Neural progenitor cell (in vitro differentiated cells): ENCODE data around the gene ZNF785. TPM values are rescaled to one million over a fixed set of nuclear protein-coding genes. Genes with fewer than 3 reads are reported as not detected.

Experiments used
- DNase-seq: peaks from one replicate; pipeline ENCODE4 v3.0.0-alpha.2; 2016; ENCODE audit warnings: low spot score
- H2AFZ ChIP-seq: fragments of 200-600 bp; sonication (generic); replicated peaks from 2 replicates; pipeline ENCODE4 v1.6.1; 2016; ENCODE audit warnings: antibody characterized with exemption
- H3F3A ChIP-seq: fragments of 200-600 bp; sonication (generic); 2 replicates; pipeline ENCODE4 v1.6.1; 2016; ENCODE audit warnings: antibody characterized with exemption, low read depth
- H3K27ac ChIP-seq: fragments of 200-600 bp; sonication (generic); 2 replicates; pipeline ENCODE4 v1.5.1; 2016; ENCODE audit warnings: mild to moderate bottlenecking
- H3K27me3 ChIP-seq: fragments of 200-600 bp; sonication (generic); 2 replicates; pipeline ENCODE4 v1.6.1; 2016; ENCODE audit warnings: mild to moderate bottlenecking, moderate library complexity
- H3K36me3 ChIP-seq: fragments of 200-600 bp; sonication (generic); 2 replicates; pipeline ENCODE4 v1.5.1; 2016
- H3K4me1 ChIP-seq: fragments of 200-600 bp; sonication (generic); 2 replicates; pipeline ENCODE4 v1.6.1; 2016; ENCODE audit warnings: mixed run types
- H3K4me2 ChIP-seq: fragments of 200-600 bp; sonication (generic); 2 replicates; pipeline ENCODE4 v1.6.1; 2016
- H3K4me3 ChIP-seq: fragments of 200-600 bp; sonication (generic); 2 replicates; pipeline ENCODE4 v1.5.1; 2016
- H3K79me2 ChIP-seq: fragments of 200-600 bp; sonication (generic); 2 replicates; pipeline ENCODE4 v1.6.1; 2016; ENCODE audit warnings: low read depth
- H3K9ac ChIP-seq: fragments of 200-600 bp; sonication (generic); 2 replicates; pipeline ENCODE4 v1.6.1; 2016
- H3K9me3 ChIP-seq: fragments of 200-600 bp; sonication (generic); 2 replicates; pipeline ENCODE4 v1.5.1; 2016; ENCODE audit warnings: low read depth
- H4K20me1 ChIP-seq: fragments of 200-600 bp; sonication (generic); 2 replicates; pipeline ENCODE4 v1.6.1; 2016; ENCODE audit warnings: low read depth
- H3K27ac Mint-ChIP-seq: 3 replicates; pipeline ENCODE4 v1.8.0; 2021; ENCODE audit warnings: mixed read lengths
- H3K27me3 Mint-ChIP-seq: 2 replicates; pipeline ENCODE4 v1.8.0; 2022; ENCODE audit warnings: low read depth, mild to moderate bottlenecking, inconsistent platforms, moderate library complexity, mixed read lengths; ENCODE audit not compliant: insufficient read depth
- H3K36me3 Mint-ChIP-seq: 3 replicates; pipeline ENCODE4 v1.8.0; 2021; ENCODE audit warnings: mixed read lengths
- H3K4me1 Mint-ChIP-seq: 3 replicates; pipeline ENCODE4 v1.8.0; 2021; ENCODE audit warnings: mixed read lengths
- H3K4me3 Mint-ChIP-seq: 3 replicates; pipeline ENCODE4 v1.8.0; 2021; ENCODE audit warnings: mild to moderate bottlenecking, moderate library complexity, mixed read lengths
- H3K9me3 Mint-ChIP-seq: 3 replicates; pipeline ENCODE4 v1.8.0; 2020; ENCODE audit warnings: mixed read lengths
- CTCF ChIP-seq: fragments of 200-600 bp; sonication (generic); IDR thresholded peaks from 2 replicates; pipeline ENCODE4 v1.5.1; 2017; ENCODE audit warnings: antibody characterized with exemption, mild to moderate bottlenecking
- EZH2 ChIP-seq: fragments of 200-600 bp; sonication (generic); IDR thresholded peaks from 2 replicates; pipeline ENCODE4 v1.6.1; 2017; ENCODE audit warnings: antibody characterized with exemption, mild to moderate bottlenecking, moderate library complexity
- EZH2phosphoT487 ChIP-seq: fragments of 200-600 bp; sonication (generic); IDR thresholded peaks from 2 replicates; pipeline ENCODE4 v1.6.1; 2017; ENCODE audit warnings: antibody characterized with exemption
- total RNA-seq: library from RNA; depleted of rRNA; stranded (reverse); fragments of >200 nt; gene quantifications from 2 replicates; pipeline ENCODE4 v1.2.3, GENCODE V29; 2015; ENCODE audit warnings: low replicate concordance

Gene ZNF785
- total RNA-seq, 1 donor from 2014 or later: 19.5 TPM

- TF ChIP-seq EZH2 (no peak), CTCF (no peak), EZH2phosphoT487 (no peak)
- Histone ChIP-seq H3K4me2 (peak overlapping the region; percentile 79), H3K9ac (peak overlapping the region; percentile 56), H2AFZ (peak overlapping the region; percentile 75), H3K4me1 (no peaks in the 10 kb centered on the region), H3K9me3 (no peaks in the 10 kb centered on the region), H4K20me1 (no peaks in the 10 kb centered on the region), H3K4me3 (peak overlapping the region; percentile 62), H3F3A (peaks cover 5% of the 10 kb centered on the region), H3K27ac (no peak overlapping the region), H3K36me3 (no peaks in the 10 kb centered on the region), H3K27me3 (no peaks in the 10 kb centered on the region), H3K79me2 (peaks cover 35% of the 10 kb centered on the region)
- DNase-seq: peak; percentile 37
- Mint-ChIP-seq H3K27ac (peak overlapping the region; percentile 48), H3K4me1 (peaks cover 11% of the 10 kb centered on the region), H3K4me3 (peak overlapping the region; percentile 85), H3K27me3 (peaks cover 5% of the 10 kb centered on the region), H3K36me3 (peaks cover 13% of the 10 kb centered on the region), H3K9me3 (no peaks in the 10 kb centered on the region)
Observed at GRCh38 chr16:30585022-30585399, 486 bp downstream of the ZNF785 start.

GRCh38 chr16:30582611-30583340 lies 2.7 kb downstream of the ZNF785 start:
- peaks cover 35% of the 10 kb centered on the region for H3K79me2 ChIP-seq
- H4K20me1 ChIP-seq: no peaks in the 10 kb centered on the region
- no peak for DNase-seq
- no peak overlapping the region for H2AFZ ChIP-seq
- H3K36me3 Mint-ChIP-seq: peaks cover 13% of the 10 kb centered on the region
- H3K4me3 ChIP-seq: no peak overlapping the region
- H3K36me3 ChIP-seq: no peaks in the 10 kb centered on the region
- no peak overlapping the region for H3K27ac ChIP-seq
- H3K9ac ChIP-seq: no peak overlapping the region
- H3K4me1 ChIP-seq: no peaks in the 10 kb centered on the region
- H3F3A ChIP-seq: peaks cover 5% of the 10 kb centered on the region
- peaks cover 5% of the 10 kb centered on the region for H3K27me3 Mint-ChIP-seq
- no peak for TF ChIP-seq CTCF
- TF ChIP-seq EZH2phosphoT487: no peak
- no peak for TF ChIP-seq EZH2
- peak overlapping the region; percentile 57 for H3K27ac Mint-ChIP-seq
- H3K27me3 ChIP-seq: no peaks in the 10 kb centered on the region
- no peak overlapping the region for H3K4me2 ChIP-seq
- H3K9me3 ChIP-seq: no peaks in the 10 kb centered on the region
- H3K4me3 Mint-ChIP-seq: no peak overlapping the region
- no peaks in the 10 kb centered on the region for H3K9me3 Mint-ChIP-seq
- H3K4me1 Mint-ChIP-seq: peaks cover 11% of the 10 kb centered on the region

GRCh38 chr16:30581457-30581856 lies 4.0 kb downstream of the ZNF785 start:
- peaks cover 5% of the 10 kb centered on the region for H3K27me3 Mint-ChIP-seq
- peaks cover 10% of the 10 kb centered on the region for H3K36me3 Mint-ChIP-seq
- Histone ChIP-seq H3F3A (peaks cover 5% of the 10 kb centered on the region), H3K9me3 (no peaks in the 10 kb centered on the region), H3K9ac (no peak overlapping the region), H3K4me1 (no peaks in the 10 kb centered on the region), H4K20me1 (no peaks in the 10 kb centered on the region), H2AFZ (no peak overlapping the region), H3K4me3 (no peak overlapping the region), H3K27me3 (no peaks in the 10 kb centered on the region), H3K27ac (no peak overlapping the region), H3K79me2 (peaks cover 27% of the 10 kb centered on the region), H3K36me3 (no peaks in the 10 kb centered on the region), H3K4me2 (no peak overlapping the region)
- no peak for TF ChIP-seq CTCF
- TF ChIP-seq EZH2phosphoT487: no peak
- no peak for TF ChIP-seq EZH2
- no peak for DNase-seq
- H3K9me3 Mint-ChIP-seq: no peaks in the 10 kb centered on the region
- peaks cover 9% of the 10 kb centered on the region for H3K4me1 Mint-ChIP-seq
- no peak overlapping the region for H3K27ac Mint-ChIP-seq
- H3K4me3 Mint-ChIP-seq: no peak overlapping the region
